ENCODE data around the gene OTX1. TPM values are rescaled to one million over a fixed set of nuclear protein-coding genes. Genes with fewer than 3 reads are reported as not detected.

The OTX1 gene
- total and polyA plus RNA-seq, 2 experiments from 2014 or later = 1.3 to 2.2 TPM

DNA sequence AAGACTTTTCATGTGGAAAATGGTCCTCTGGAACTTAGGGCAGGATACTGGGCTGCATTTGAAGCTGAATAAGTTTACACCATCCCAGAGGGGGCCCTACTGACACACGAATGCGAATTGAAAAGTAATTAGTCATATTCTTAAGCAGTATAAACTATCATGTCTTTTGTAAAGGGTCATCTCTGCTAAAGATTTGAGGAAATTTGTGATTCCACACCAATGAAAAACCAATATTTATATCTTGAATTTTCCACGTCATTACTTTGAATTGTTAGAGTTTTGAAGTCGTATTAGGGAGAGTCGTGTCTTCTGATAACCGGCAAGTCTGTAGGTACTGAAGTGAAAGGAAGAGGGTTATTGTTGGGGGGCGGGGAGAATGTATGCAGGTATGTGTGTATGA is 4.1 kb upstream of the OTX1 start:
- TF ChIP-seq EZH2 (IDR thresholded peaks at IDR 0.05; ENCODE audit: low read depth, unreplicated experiment) = peak; percentile 2
- TF ChIP-seq STAT1 (IDR thresholded peaks at IDR 0.05; ENCODE audit: unreplicated experiment) = no peak
- Mint-ChIP-seq H3K36me3 (ENCODE audit: low read depth) (peaks cover 7% of the 10 kb centered on the region; the same call in 1 of the 3 replicates), H3K27ac (no peak overlapping the region), H3K9me3 (no peaks in the 10 kb centered on the region; the same call in 2 of the 3 replicates), H3K27me3 (ENCODE audit: insufficient read depth, low read depth, poor library complexity) (peaks cover 77% of the 10 kb centered on the region), H3K4me1 (peaks cover 55% of the 10 kb centered on the region), H3K4me3 (peak overlapping the region; percentile 73)
- Histone ChIP-seq H3K79me2 (replicated peaks; ENCODE audit: insufficient read depth) (no peaks in the 10 kb centered on the region), H3K4me2 (peak overlapping the region; percentile 96), H3K27me3 (ENCODE audit: insufficient read depth) (peaks cover 60% of the 10 kb centered on the region), H3K36me3 (ENCODE audit: insufficient read depth) (no peaks in the 10 kb centered on the region), H4K20me1 (replicated peaks; ENCODE audit: insufficient read depth) (peaks cover 5% of the 10 kb centered on the region; the same call in 1 of the 2 replicates), H2AFZ (no peak overlapping the region), H3K4me1 (ENCODE audit: insufficient read depth) (peaks cover 48% of the 10 kb centered on the region), H3K27ac (ENCODE audit: low read depth) (no peak overlapping the region), H3K9me2 (ENCODE audit: insufficient read depth) (no peaks in the 10 kb centered on the region), H3F3A (replicated peaks; ENCODE audit: low read depth) (peaks cover 10% of the 10 kb centered on the region), H3K4me3 (peak overlapping the region; percentile 89)
- peak; percentile 45 for DNase-seq (ENCODE audit: low spot score)
- ATAC-seq = no peak

DNA sequence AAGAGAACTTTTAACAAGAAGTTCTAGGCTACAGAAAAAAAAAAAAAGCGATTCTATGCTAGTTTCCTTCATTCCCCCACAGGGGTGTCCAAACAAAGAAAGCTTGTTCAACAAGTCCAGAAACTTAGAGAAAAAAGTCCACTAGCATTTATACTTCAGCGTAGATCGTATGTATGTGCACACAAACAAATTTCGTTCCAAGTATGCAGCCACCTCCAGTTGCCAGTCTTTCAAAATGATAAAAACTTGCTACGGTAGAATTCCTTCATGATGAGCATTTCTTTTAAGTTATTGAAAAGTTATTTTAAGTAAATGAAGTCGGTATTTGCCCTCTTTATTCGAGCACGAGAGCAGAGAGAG is 3.7 kb upstream of the OTX1 start:
- H3K27ac ChIP-seq (ENCODE audit: low read depth) = no peak overlapping the region
- peaks cover 81% of the 10 kb centered on the region for H3K27me3 Mint-ChIP-seq (ENCODE audit: insufficient read depth, low read depth, poor library complexity)

More for the DNA sequence above, 3.7 kb upstream of the OTX1 start:
- no peak overlapping the region for H2AFZ ChIP-seq
- H3K27me3 ChIP-seq (ENCODE audit: insufficient read depth) = peaks cover 64% of the 10 kb centered on the region
- H3K79me2 ChIP-seq (replicated peaks; ENCODE audit: insufficient read depth) = no peaks in the 10 kb centered on the region
- H3K4me3 ChIP-seq = peak overlapping the region; percentile 89
- no peaks in the 10 kb centered on the region; the same call in 2 of the 3 replicates for H3K9me3 Mint-ChIP-seq
- DNase-seq (ENCODE audit: low spot score) (no peak), ATAC-seq (no peak)
- H4K20me1 ChIP-seq (replicated peaks; ENCODE audit: insufficient read depth) = peaks cover 5% of the 10 kb centered on the region; the same call in 1 of the 2 replicates
- TF ChIP-seq, protein P1, sequence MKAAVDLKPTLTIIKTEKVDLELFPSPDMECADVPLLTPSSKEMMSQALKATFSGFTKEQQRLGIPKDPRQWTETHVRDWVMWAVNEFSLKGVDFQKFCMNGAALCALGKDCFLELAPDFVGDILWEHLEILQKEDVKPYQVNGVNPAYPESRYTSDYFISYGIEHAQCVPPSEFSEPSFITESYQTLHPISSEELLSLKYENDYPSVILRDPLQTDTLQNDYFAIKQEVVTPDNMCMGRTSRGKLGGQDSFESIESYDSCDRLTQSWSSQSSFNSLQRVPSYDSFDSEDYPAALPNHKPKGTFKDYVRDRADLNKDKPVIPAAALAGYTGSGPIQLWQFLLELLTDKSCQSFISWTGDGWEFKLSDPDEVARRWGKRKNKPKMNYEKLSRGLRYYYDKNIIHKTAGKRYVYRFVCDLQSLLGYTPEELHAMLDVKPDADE (IDR thresholded peaks at IDR 0.05) = no peak
- TF ChIP-seq, protein P2, sequence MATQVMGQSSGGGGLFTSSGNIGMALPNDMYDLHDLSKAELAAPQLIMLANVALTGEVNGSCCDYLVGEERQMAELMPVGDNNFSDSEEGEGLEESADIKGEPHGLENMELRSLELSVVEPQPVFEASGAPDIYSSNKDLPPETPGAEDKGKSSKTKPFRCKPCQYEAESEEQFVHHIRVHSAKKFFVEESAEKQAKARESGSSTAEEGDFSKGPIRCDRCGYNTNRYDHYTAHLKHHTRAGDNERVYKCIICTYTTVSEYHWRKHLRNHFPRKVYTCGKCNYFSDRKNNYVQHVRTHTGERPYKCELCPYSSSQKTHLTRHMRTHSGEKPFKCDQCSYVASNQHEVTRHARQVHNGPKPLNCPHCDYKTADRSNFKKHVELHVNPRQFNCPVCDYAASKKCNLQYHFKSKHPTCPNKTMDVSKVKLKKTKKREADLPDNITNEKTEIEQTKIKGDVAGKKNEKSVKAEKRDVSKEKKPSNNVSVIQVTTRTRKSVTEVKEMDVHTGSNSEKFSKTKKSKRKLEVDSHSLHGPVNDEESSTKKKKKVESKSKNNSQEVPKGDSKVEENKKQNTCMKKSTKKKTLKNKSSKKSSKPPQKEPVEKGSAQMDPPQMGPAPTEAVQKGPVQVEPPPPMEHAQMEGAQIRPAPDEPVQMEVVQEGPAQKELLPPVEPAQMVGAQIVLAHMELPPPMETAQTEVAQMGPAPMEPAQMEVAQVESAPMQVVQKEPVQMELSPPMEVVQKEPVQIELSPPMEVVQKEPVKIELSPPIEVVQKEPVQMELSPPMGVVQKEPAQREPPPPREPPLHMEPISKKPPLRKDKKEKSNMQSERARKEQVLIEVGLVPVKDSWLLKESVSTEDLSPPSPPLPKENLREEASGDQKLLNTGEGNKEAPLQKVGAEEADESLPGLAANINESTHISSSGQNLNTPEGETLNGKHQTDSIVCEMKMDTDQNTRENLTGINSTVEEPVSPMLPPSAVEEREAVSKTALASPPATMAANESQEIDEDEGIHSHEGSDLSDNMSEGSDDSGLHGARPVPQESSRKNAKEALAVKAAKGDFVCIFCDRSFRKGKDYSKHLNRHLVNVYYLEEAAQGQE (IDR thresholded peaks at IDR 0.05; ENCODE audit: unreplicated experiment) = no peak
- TF ChIP-seq, protein P3, sequence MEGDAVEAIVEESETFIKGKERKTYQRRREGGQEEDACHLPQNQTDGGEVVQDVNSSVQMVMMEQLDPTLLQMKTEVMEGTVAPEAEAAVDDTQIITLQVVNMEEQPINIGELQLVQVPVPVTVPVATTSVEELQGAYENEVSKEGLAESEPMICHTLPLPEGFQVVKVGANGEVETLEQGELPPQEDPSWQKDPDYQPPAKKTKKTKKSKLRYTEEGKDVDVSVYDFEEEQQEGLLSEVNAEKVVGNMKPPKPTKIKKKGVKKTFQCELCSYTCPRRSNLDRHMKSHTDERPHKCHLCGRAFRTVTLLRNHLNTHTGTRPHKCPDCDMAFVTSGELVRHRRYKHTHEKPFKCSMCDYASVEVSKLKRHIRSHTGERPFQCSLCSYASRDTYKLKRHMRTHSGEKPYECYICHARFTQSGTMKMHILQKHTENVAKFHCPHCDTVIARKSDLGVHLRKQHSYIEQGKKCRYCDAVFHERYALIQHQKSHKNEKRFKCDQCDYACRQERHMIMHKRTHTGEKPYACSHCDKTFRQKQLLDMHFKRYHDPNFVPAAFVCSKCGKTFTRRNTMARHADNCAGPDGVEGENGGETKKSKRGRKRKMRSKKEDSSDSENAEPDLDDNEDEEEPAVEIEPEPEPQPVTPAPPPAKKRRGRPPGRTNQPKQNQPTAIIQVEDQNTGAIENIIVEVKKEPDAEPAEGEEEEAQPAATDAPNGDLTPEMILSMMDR (conservative IDR thresholded peaks at IDR 0.05; ENCODE audit: low read depth in 2 of 2) = no peak
- TF ChIP-seq ZNF114 (CRISPR knock-in tag; IDR thresholded peaks at IDR 0.05) = no peak
- H3K4me1 Mint-ChIP-seq = peaks cover 51% of the 10 kb centered on the region
- H3K36me3 Mint-ChIP-seq (ENCODE audit: low read depth) = peaks cover 7% of the 10 kb centered on the region; the same call in 1 of the 3 replicates
- H3F3A ChIP-seq (replicated peaks; ENCODE audit: low read depth) = peaks cover 10% of the 10 kb centered on the region
- H3K4me1 ChIP-seq (ENCODE audit: insufficient read depth) = peaks cover 48% of the 10 kb centered on the region
- H3K36me3 ChIP-seq (ENCODE audit: insufficient read depth) = no peaks in the 10 kb centered on the region
- H3K4me2 ChIP-seq = peak overlapping the region; percentile 96
- H3K27ac Mint-ChIP-seq = no peak overlapping the region
- H3K9me2 ChIP-seq (ENCODE audit: insufficient read depth) = no peaks in the 10 kb centered on the region
- H3K4me3 Mint-ChIP-seq = peak overlapping the region; percentile 73
